HTERT RPE-1 (cell line): ENCODE results near the gene SPANXA2.
"Not testable (repeated sequence)": the region's sequence is repeated elsewhere in the genome, so short reads cannot be mapped to it uniquely, and the experiment has no call there.

Experiments used
- in situ Hi-C: fragments of 300-500 bp; cut with MboI; formaldehyde crosslinking; loops from 4 replicates; pipeline ENCODE4 v1.14.3; 2020; ENCODE audit warnings: low sequenced_read_pairs

The SPANXA2 gene

GRCh38 chrX:141589408-141589807, at the start of gene SPANXA2:
Gene SPANXA2 (plus strand): TSS chrX:141589708. CDS start chrX:141589768, 60 bp downstream.
- in situ Hi-C loops, result not testable (repeated sequence)

- in situ Hi-C loops, result not testable (repeated sequence)
These were observed 47.0 kb upstream of the SPANXA2 start for GRCh38 chrX:141542551-141542950.

GRCh38 chrX:141584638-141585037, 4.9 kb upstream of the SPANXA2 start, which contains the start of gene SPANXA1:
Gene SPANXA1 (minus strand): TSS chrX:141584738. CDS start chrX:141584678, 60 bp downstream.
- in situ Hi-C loops, result not testable (repeated sequence)

GRCh38 chrX:141609111-141609510, 19.6 kb downstream of the SPANXA2 start:
- in situ Hi-C loops, result no loop called here

- in situ Hi-C loops, result no loop called here
These were observed 29.8 kb downstream of the SPANXA2 start for GRCh38 chrX:141619336-141619735.

- in situ Hi-C loops, result no loop called here
These were observed 42.6 kb downstream of the SPANXA2 start for GRCh38 chrX:141632124-141632523.

GRCh38 chrX:141638550-141638949, 49.0 kb downstream of the SPANXA2 start:
- in situ Hi-C loops, result no loop called here
